ENCODE data around the gene ADCY2. TPM values are rescaled to one million over a fixed set of nuclear protein-coding genes. Genes with fewer than 3 reads are reported as not detected.

Gene ADCY2
- total RNA-seq, 1 experiment from 2014 or later = not detected

- Mint-ChIP-seq H3K27me3 (ENCODE audit: insufficient read depth, unreplicated experiment) (peaks cover 40% of the 10 kb centered on the region), H3K27ac (ENCODE audit: low read depth, unreplicated experiment) (no peak overlapping the region), H3K4me1 (ENCODE audit: insufficient read depth, unreplicated experiment) (peaks cover 13% of the 10 kb centered on the region), H3K36me3 (ENCODE audit: insufficient read depth, unreplicated experiment) (no peaks in the 10 kb centered on the region), H3K9me3 (ENCODE audit: unreplicated experiment) (no peaks in the 10 kb centered on the region), H3K4me3 (ENCODE audit: unreplicated experiment) (no peak overlapping the region)
- POLR2A ChIA-PET = no interaction called here
- BruUV-seq (replicated peaks) = no TSS peak
- TF ChIP-seq CTCF (IDR thresholded peaks at IDR 0.05; ENCODE audit: unreplicated experiment) = no peak
- no peak for DNase-seq (ENCODE audit: unreplicated experiment)
- CTCF ChIA-PET = no interaction called here
- intact Hi-C loops (cut with micrococcal nuclease) = no loop called here
Observed at GRCh38 chr5:7679663-7680062, 283.7 kb downstream of the ADCY2 start.

- no peak for DNase-seq (ENCODE audit: unreplicated experiment)
- CTCF ChIA-PET = no interaction called here
- no peak overlapping the region for H3K27ac Mint-ChIP-seq (ENCODE audit: low read depth, unreplicated experiment)
Observed at GRCh38 chr5:7680260-7680659, 284.3 kb downstream of the ADCY2 start.

GRCh38 chr5:7682379-7682778 lies 286.4 kb downstream of the ADCY2 start:
- ChIA-PET CTCF (no interaction called here), POLR2A (interaction anchor here (0.7 kb wide), 1 partner anchor 21 kb away, joined by 3 read pairs; no protein-coding TSS in a partner anchor)
- no peak for TF ChIP-seq CTCF (IDR thresholded peaks at IDR 0.05; ENCODE audit: unreplicated experiment)
- Mint-ChIP-seq H3K27me3 (ENCODE audit: insufficient read depth, unreplicated experiment) (peaks cover 61% of the 10 kb centered on the region), H3K4me3 (ENCODE audit: unreplicated experiment) (no peak overlapping the region), H3K27ac (ENCODE audit: low read depth, unreplicated experiment) (no peak overlapping the region), H3K9me3 (ENCODE audit: unreplicated experiment) (no peaks in the 10 kb centered on the region), H3K4me1 (ENCODE audit: insufficient read depth, unreplicated experiment) (no peaks in the 10 kb centered on the region), H3K36me3 (ENCODE audit: insufficient read depth, unreplicated experiment) (no peaks in the 10 kb centered on the region)
- BruUV-seq (replicated peaks) = no TSS peak
- DNase-seq (ENCODE audit: unreplicated experiment) = no peak
- intact Hi-C loops (cut with micrococcal nuclease) = no loop called here

More at GRCh38 chr5:7680260-7680659, 284.3 kb downstream of the ADCY2 start:
- no peak for TF ChIP-seq CTCF (IDR thresholded peaks at IDR 0.05; ENCODE audit: unreplicated experiment)
- Mint-ChIP-seq H3K27me3 (ENCODE audit: insufficient read depth, unreplicated experiment) (peaks cover 44% of the 10 kb centered on the region), H3K36me3 (ENCODE audit: insufficient read depth, unreplicated experiment) (no peaks in the 10 kb centered on the region), H3K4me1 (ENCODE audit: insufficient read depth, unreplicated experiment) (peaks cover 13% of the 10 kb centered on the region), H3K4me3 (ENCODE audit: unreplicated experiment) (no peak overlapping the region), H3K9me3 (ENCODE audit: unreplicated experiment) (no peaks in the 10 kb centered on the region)
- intact Hi-C loops (cut with micrococcal nuclease) = no loop called here
- BruUV-seq (replicated peaks) = no TSS peak
- POLR2A ChIA-PET = no interaction called here

GRCh38 chr5:7683753-7684152 lies 287.8 kb downstream of the ADCY2 start:
- no TSS peak for BruUV-seq (replicated peaks)
- H3K4me1 Mint-ChIP-seq (ENCODE audit: insufficient read depth, unreplicated experiment) = no peaks in the 10 kb centered on the region
- CTCF ChIA-PET = no interaction called here
- TF ChIP-seq CTCF (IDR thresholded peaks at IDR 0.05; ENCODE audit: unreplicated experiment) = no peak
- H3K27me3 Mint-ChIP-seq (ENCODE audit: insufficient read depth, unreplicated experiment) = peaks cover 71% of the 10 kb centered on the region
- no peak for DNase-seq (ENCODE audit: unreplicated experiment)
- H3K36me3 Mint-ChIP-seq (ENCODE audit: insufficient read depth, unreplicated experiment) = no peaks in the 10 kb centered on the region
- no peaks in the 10 kb centered on the region for H3K9me3 Mint-ChIP-seq (ENCODE audit: unreplicated experiment)
- no peak overlapping the region for H3K27ac Mint-ChIP-seq (ENCODE audit: low read depth, unreplicated experiment)
- POLR2A ChIA-PET = no interaction called here
- H3K4me3 Mint-ChIP-seq (ENCODE audit: unreplicated experiment) = no peak overlapping the region
- intact Hi-C loops (cut with micrococcal nuclease) = no loop called here

Data from MCF 10A (cell line).